Measurements from ENCODE around the gene TJP2. TPM values are rescaled to one million over a fixed set of nuclear protein-coding genes. Genes with fewer than 3 reads are reported as not detected.

TJP2 gene
- total RNA-seq, 2 donors from 2014 or later = 60.2 to 79.1 TPM

DNA sequence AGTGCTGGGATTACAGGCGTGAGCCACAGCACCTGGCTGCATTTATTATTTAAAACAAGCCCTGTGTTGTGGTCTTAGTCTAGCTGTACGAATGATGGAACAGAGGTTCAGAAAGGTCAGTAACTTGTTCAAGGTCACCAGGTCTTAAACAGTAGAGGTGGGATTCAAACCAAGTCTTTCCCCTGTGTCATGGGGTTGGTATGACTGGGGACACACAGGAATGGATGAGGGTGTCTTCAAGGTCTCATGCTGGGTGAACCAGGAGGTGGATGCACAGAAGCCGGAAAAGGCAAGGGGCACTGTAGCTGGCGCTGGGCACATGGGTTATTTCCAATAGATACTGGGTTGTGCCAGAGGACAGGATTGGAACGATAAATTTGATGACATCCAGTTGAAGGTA is 32.2 kb upstream of the TJP2 start:
- peaks cover 9% of the 10 kb centered on the region for H3K4me1 ChIP-seq
- no peak overlapping the region for H3K27ac ChIP-seq
- H3K4me3 ChIP-seq = no peak overlapping the region
- H3K9me3 ChIP-seq = no peaks in the 10 kb centered on the region
- no peak for ATAC-seq
- WGBS, 2 donors = 62 to 64% methylated on average over 5 of the region's 5 CpGs
- intact Hi-C loops (cut with DNase I) = no loop called here
- no peaks in the 10 kb centered on the region for H3K36me3 ChIP-seq (replicated peaks in 1 of 2; ENCODE audit: insufficient read depth in 1 of 2, low read depth in 2 of 2)
- no peak for DNase-seq
- TF ChIP-seq, protein P1, sequence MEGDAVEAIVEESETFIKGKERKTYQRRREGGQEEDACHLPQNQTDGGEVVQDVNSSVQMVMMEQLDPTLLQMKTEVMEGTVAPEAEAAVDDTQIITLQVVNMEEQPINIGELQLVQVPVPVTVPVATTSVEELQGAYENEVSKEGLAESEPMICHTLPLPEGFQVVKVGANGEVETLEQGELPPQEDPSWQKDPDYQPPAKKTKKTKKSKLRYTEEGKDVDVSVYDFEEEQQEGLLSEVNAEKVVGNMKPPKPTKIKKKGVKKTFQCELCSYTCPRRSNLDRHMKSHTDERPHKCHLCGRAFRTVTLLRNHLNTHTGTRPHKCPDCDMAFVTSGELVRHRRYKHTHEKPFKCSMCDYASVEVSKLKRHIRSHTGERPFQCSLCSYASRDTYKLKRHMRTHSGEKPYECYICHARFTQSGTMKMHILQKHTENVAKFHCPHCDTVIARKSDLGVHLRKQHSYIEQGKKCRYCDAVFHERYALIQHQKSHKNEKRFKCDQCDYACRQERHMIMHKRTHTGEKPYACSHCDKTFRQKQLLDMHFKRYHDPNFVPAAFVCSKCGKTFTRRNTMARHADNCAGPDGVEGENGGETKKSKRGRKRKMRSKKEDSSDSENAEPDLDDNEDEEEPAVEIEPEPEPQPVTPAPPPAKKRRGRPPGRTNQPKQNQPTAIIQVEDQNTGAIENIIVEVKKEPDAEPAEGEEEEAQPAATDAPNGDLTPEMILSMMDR (IDR thresholded peaks at IDR 0.05) = no peak
- TF ChIP-seq POLR2A (IDR thresholded peaks at IDR 0.05) = no peak
- no peaks in the 10 kb centered on the region for H3K27me3 ChIP-seq

DNA sequence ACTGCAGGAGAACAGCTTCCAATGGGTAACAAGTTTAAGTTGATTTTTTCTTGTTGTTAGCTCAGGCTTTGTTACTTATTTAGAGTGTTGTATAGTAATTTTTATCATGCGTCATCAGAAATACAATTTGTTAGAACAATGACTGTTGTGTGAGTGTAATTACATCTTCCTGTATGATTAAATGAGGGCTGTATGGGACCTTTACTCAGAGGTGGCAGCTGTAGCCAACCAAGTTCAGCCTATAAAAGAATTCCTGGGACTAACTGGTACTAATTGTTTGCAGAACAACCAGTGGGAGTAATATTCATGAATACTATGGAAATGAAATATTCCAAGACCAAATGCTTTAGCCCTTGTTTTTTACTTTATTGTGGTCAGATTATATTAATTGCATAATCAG is 30.8 kb upstream of the TJP2 start:
- intact Hi-C loops (cut with DNase I) = no loop called here
- ATAC-seq (no peak), DNase-seq (no peak)
- no peaks in the 10 kb centered on the region for H3K9me3 ChIP-seq
- H3K27ac ChIP-seq = no peak overlapping the region
- TF ChIP-seq, protein P1 (IDR thresholded peaks at IDR 0.05) = no peak
- TF ChIP-seq POLR2A (IDR thresholded peaks at IDR 0.05) = no peak
- 63 to 66% methylated on average over 1 of the region's 1 CpG for WGBS, 2 donors
- no peaks in the 10 kb centered on the region for H3K36me3 ChIP-seq (replicated peaks in 1 of 2; ENCODE audit: insufficient read depth in 1 of 2, low read depth in 2 of 2)
- no peak overlapping the region for H3K4me3 ChIP-seq
- no peaks in the 10 kb centered on the region for H3K27me3 ChIP-seq
- H3K4me1 ChIP-seq = peaks cover 9% of the 10 kb centered on the region

DNA sequence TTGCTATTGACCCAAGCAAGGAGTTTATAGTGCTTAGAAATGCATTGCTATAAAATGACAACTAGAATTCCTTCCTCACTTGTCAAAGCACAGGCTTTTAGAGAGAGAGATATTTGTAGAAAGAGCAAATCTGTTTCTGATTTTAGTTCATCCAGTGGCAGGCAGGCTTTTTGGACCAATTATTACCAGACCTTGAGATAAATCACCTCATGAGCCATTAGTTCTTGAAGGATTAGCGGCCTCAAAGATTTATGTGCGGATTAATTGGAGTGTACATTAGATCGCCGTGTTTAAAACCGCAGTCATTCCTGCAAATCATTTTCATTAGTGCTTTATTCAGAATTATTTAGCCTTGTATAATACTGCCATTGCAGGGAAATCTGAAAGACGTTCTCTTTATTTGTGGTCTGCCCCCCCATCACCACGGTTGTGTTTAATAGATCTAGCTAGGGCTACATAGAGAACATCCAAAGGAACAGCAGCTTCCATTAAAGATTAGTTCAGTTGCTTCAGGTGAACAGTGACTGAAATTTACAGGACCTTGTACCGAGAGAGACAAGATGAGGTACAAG is 28.8 kb upstream of the TJP2 start:
- DNase-seq = no peak
- no peak for ATAC-seq
- WGBS, 2 donors = 90% methylated on average over 8 of the region's 8 CpGs
- H3K27ac ChIP-seq = no peak overlapping the region
- intact Hi-C loops (cut with DNase I) = no loop called here
- H3K36me3 ChIP-seq (replicated peaks in 1 of 2; ENCODE audit: insufficient read depth in 1 of 2, low read depth in 2 of 2) = no peaks in the 10 kb centered on the region
- H3K27me3 ChIP-seq = no peaks in the 10 kb centered on the region
- no peak overlapping the region for H3K4me3 ChIP-seq
- H3K4me1 ChIP-seq = peaks cover 19% of the 10 kb centered on the region
- H3K9me3 ChIP-seq = no peaks in the 10 kb centered on the region
- TF ChIP-seq, protein P1 (IDR thresholded peaks at IDR 0.05) = no peak
- TF ChIP-seq POLR2A (IDR thresholded peaks at IDR 0.05) = no peak

DNA sequence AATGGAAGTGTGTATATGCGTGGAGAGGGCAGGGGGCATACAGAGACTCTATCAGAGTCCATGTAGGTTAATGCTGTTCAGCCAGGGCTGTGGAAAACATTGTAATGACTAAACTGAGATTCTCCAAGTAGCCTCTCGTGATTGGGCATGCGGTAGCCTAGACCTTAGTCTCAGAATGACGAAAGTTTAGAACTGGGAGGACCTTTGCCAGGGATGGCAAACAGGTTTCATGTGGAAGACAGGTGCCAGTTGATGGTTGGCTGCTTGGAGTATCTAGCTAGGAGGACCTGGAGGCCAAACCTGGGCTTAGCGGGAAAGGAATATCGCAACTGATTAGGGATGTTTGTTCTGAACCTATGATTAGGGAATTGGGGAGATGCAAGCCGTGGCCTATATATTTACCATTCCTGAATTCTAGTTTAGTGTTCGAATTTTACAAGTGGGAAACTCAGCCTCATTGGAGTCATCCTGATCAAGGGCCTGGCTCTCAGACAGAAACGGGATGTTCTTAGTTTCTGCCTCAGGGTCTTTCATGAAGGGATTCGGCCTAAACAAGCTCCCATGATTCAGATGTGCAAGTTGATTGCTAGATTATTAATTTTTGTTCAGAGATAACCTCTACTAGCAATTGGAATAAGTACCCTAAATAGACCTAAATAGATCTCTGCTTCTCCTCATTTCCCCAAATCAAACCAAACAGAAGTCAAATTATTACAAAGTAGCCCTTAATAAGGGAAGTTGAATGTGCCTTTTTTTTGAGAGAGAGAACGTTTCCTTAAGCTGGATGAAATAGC is 26.8 kb upstream of the TJP2 start:
- no peaks in the 10 kb centered on the region for H3K9me3 ChIP-seq
- WGBS, 2 donors = 80% methylated on average over 11 of the region's 11 CpGs
- no peaks in the 10 kb centered on the region for H3K36me3 ChIP-seq (replicated peaks in 1 of 2; ENCODE audit: insufficient read depth in 1 of 2, low read depth in 2 of 2)
- no peaks in the 10 kb centered on the region for H3K27me3 ChIP-seq
- H3K27ac ChIP-seq = no peak overlapping the region
- ATAC-seq (no peak), DNase-seq (no peak)
- peaks cover 11% of the 10 kb centered on the region for H3K4me1 ChIP-seq
- intact Hi-C loops (cut with DNase I) = no loop called here
- TF ChIP-seq, protein P1 (IDR thresholded peaks at IDR 0.05) = no peak
- no peak for TF ChIP-seq POLR2A (IDR thresholded peaks at IDR 0.05)
- no peak overlapping the region for H3K4me3 ChIP-seq
